ENCODE measurements around the gene PTPRR. TPM values are rescaled to one million over a fixed set of nuclear protein-coding genes. Genes with fewer than 3 reads are reported as not detected.

PTPRR gene
- total RNA-seq, 2 experiments from 2014 or later = not detected

- Histone ChIP-seq H3K79me2 (ENCODE audit: insufficient read depth, low read depth, low read length) (no peaks in the 10 kb centered on the region), H2AFZ (ENCODE audit: low read length) (no peak overlapping the region), H3K9me2 (ENCODE audit: insufficient read depth, low read length) (no peaks in the 10 kb centered on the region), H3K36me3 (ENCODE audit: insufficient read depth, low read length) (no peaks in the 10 kb centered on the region), H3K27ac (ENCODE audit: low read depth, low read length, poor library complexity, severe bottlenecking) (no peak overlapping the region), H4K20me1 (ENCODE audit: insufficient read depth, low read length) (no peaks in the 10 kb centered on the region), H3K4me3 (ENCODE audit: low read depth, low read length, poor library complexity, severe bottlenecking) (no peak overlapping the region), H3K4me1 (ENCODE audit: insufficient read depth, low read length, poor library complexity, severe bottlenecking) (no peaks in the 10 kb centered on the region), H3K9me3 (ENCODE audit: low read length) (no peaks in the 10 kb centered on the region), H3K4me2 (ENCODE audit: low read length) (no peak overlapping the region)
- no TSS peak for BruUV-seq (replicated peaks)
- intact Hi-C loops (cut with micrococcal nuclease; ENCODE audit: unreplicated experiment) = no loop called here
- CTCF ChIA-PET (ENCODE audit: unreplicated experiment) = no interaction called here
- TF ChIP-seq CTCF (conservative IDR thresholded peaks at IDR 0.05; ENCODE audit: low read length) = no peak
- no peak for TF ChIP-seq EZH2phosphoT487 (IDR thresholded peaks at IDR 0.05; ENCODE audit: borderline replicate concordance, low read depth, low read length)
- no peak for DNase-seq (ENCODE audit: low spot score)
- POLR2A ChIA-PET = no interaction called here
These were observed 305.2 kb downstream of the PTPRR start for GRCh38 chr12:70615174-70615866.

GRCh38 chr12:70609739-70610491, 310.6 kb downstream of the PTPRR start:
- ChIA-PET POLR2A (interaction anchor here (0.6 kb wide), 1 partner anchor 683 kb away, joined by 4 read pairs; no protein-coding TSS in a partner anchor), CTCF (ENCODE audit: unreplicated experiment) (no interaction called here)
- Histone ChIP-seq H4K20me1 (ENCODE audit: insufficient read depth, low read length) (no peaks in the 10 kb centered on the region), H3K36me3 (ENCODE audit: insufficient read depth, low read length) (no peaks in the 10 kb centered on the region), H3K9me2 (ENCODE audit: insufficient read depth, low read length) (no peaks in the 10 kb centered on the region), H3K27ac (ENCODE audit: low read depth, low read length, poor library complexity, severe bottlenecking) (no peak overlapping the region), H2AFZ (ENCODE audit: low read length) (no peak overlapping the region), H3K4me2 (ENCODE audit: low read length) (no peak overlapping the region), H3K4me3 (ENCODE audit: low read depth, low read length, poor library complexity, severe bottlenecking) (no peak overlapping the region), H3K79me2 (ENCODE audit: insufficient read depth, low read depth, low read length) (no peaks in the 10 kb centered on the region), H3K4me1 (ENCODE audit: insufficient read depth, low read length, poor library complexity, severe bottlenecking) (no peaks in the 10 kb centered on the region), H3K9me3 (ENCODE audit: low read length) (no peaks in the 10 kb centered on the region)
- intact Hi-C loops (cut with micrococcal nuclease; ENCODE audit: unreplicated experiment) = no loop called here
- no peak for DNase-seq (ENCODE audit: low spot score)
- no TSS peak for BruUV-seq (replicated peaks)
- no peak for TF ChIP-seq CTCF (conservative IDR thresholded peaks at IDR 0.05; ENCODE audit: low read length)
- TF ChIP-seq EZH2phosphoT487 (IDR thresholded peaks at IDR 0.05; ENCODE audit: borderline replicate concordance, low read depth, low read length) = no peak

- POLR2A ChIA-PET = no interaction called here
- DNase-seq (ENCODE audit: low spot score) = no peak
- H2AFZ ChIP-seq (ENCODE audit: low read length) = no peak overlapping the region
- no TSS peak for BruUV-seq (replicated peaks)
- no peaks in the 10 kb centered on the region for H3K9me3 ChIP-seq (ENCODE audit: low read length)
- H3K79me2 ChIP-seq (ENCODE audit: insufficient read depth, low read depth, low read length) = no peaks in the 10 kb centered on the region
- no peaks in the 10 kb centered on the region for H3K4me1 ChIP-seq (ENCODE audit: insufficient read depth, low read length, poor library complexity, severe bottlenecking)
- TF ChIP-seq EZH2phosphoT487 (IDR thresholded peaks at IDR 0.05; ENCODE audit: borderline replicate concordance, low read depth, low read length) = no peak
- TF ChIP-seq CTCF (conservative IDR thresholded peaks at IDR 0.05; ENCODE audit: low read length) = no peak
- no peaks in the 10 kb centered on the region for H3K36me3 ChIP-seq (ENCODE audit: insufficient read depth, low read length)
- CTCF ChIA-PET (ENCODE audit: unreplicated experiment) = interaction anchor here (0.6 kb wide), 1 partner anchor 350 kb away, joined by 5 read pairs; no protein-coding TSS in a partner anchor
- H3K4me2 ChIP-seq (ENCODE audit: low read length) = no peak overlapping the region
- no peaks in the 10 kb centered on the region for H3K9me2 ChIP-seq (ENCODE audit: insufficient read depth, low read length)
- no peak overlapping the region for H3K27ac ChIP-seq (ENCODE audit: low read depth, low read length, poor library complexity, severe bottlenecking)
- no peaks in the 10 kb centered on the region for H4K20me1 ChIP-seq (ENCODE audit: insufficient read depth, low read length)
- intact Hi-C loops (cut with micrococcal nuclease; ENCODE audit: unreplicated experiment) = no loop called here
- no peak overlapping the region for H3K4me3 ChIP-seq (ENCODE audit: low read depth, low read length, poor library complexity, severe bottlenecking)
These were observed 311.3 kb downstream of the PTPRR start for GRCh38 chr12:70609203-70609602.
